ENCODE data around the gene ZIC1.

GRCh38 chr3:147403511-147403910 lies 5.7 kb upstream of the ZIC1 start:
- no peak for TF ChIP-seq POLR2A (IDR thresholded peaks at IDR 0.05)
- no peak for TF ChIP-seq CTCF (IDR thresholded peaks at IDR 0.05)
